ENCODE data around the gene C11orf16.
"Not testable (repeated sequence)": the region's sequence is repeated elsewhere in the genome, so short reads cannot be mapped to it uniquely, and the experiment has no call there.

The C11orf16 gene

GRCh38 chr11:8934742-8935488 lies 2.2 kb upstream of the C11orf16 start:
- no peak for DNase-seq

GRCh38 chr11:8933931-8934330 lies 1.2 kb upstream of the C11orf16 start:
- DNase-seq: no peak

GRCh38 chr11:8930456-8931175 lies 2.1 kb downstream of the C11orf16 start:
- DNase-seq: no peak

- no peak for DNase-seq
These were observed 3.6 kb downstream of the C11orf16 start for GRCh38 chr11:8928981-8929615.

- no peak for DNase-seq
These were observed 4.5 kb downstream of the C11orf16 start for GRCh38 chr11:8928205-8928604.

GRCh38 chr11:8927233-8927632 lies 5.5 kb downstream of the C11orf16 start:
- no peak for DNase-seq

GRCh38 chr11:8926236-8926635 lies 6.5 kb downstream of the C11orf16 start:
- DNase-seq: no peak

GRCh38 chr11:8925711-8926110 lies 7.0 kb downstream of the C11orf16 start:
- no peak for DNase-seq

GRCh38 chr11:8922691-8923090 lies 10.1 kb downstream of the C11orf16 start:
- DNase-seq: no peak

- DNase-seq: no peak
These were observed 15.5 kb downstream of the C11orf16 start for GRCh38 chr11:8917157-8917825.

GRCh38 chr11:8914661-8915018 lies 18.1 kb downstream of the C11orf16 start:
- DNase-seq: no peak

- peak; percentile 28 for DNase-seq
These were observed 18.6 kb downstream of the C11orf16 start for GRCh38 chr11:8913961-8914660.

GRCh38 chr11:8911029-8911823 lies 21.5 kb downstream of the C11orf16 start, which contains the start of gene AKIP1:
Gene AKIP1 (plus strand): TSS chr11:8911189. CDS start chr11:8911450, 261 bp downstream.
- peak; percentile 82 for DNase-seq

- no peak for DNase-seq
These were observed 22.1 kb downstream of the C11orf16 start for GRCh38 chr11:8910649-8911026.

GRCh38 chr11:8908099-8908498 lies 24.6 kb downstream of the C11orf16 start:
- DNase-seq: no peak

- no peak for DNase-seq
These were observed 25.6 kb downstream of the C11orf16 start for GRCh38 chr11:8907116-8907515.

- DNase-seq: no peak
These were observed 27.1 kb downstream of the C11orf16 start for GRCh38 chr11:8905528-8906165.

GRCh38 chr11:8899119-8899753 lies 33.5 kb downstream of the C11orf16 start:
- no peak for DNase-seq

GRCh38 chr11:8891185-8891584 lies 41.6 kb downstream of the C11orf16 start:
- not testable (repeated sequence) for DNase-seq

- no peak for DNase-seq
These were observed 46.4 kb downstream of the C11orf16 start for GRCh38 chr11:8886322-8886721.

- not testable (repeated sequence) for DNase-seq
These were observed 51.2 kb downstream of the C11orf16 start for GRCh38 chr11:8881585-8881984.
